Mucosa of descending colon (tissue), 3 donors: Measurements from ENCODE around the gene CAMK2B. TPM values are rescaled to one million over a fixed set of nuclear protein-coding genes. Genes with fewer than 3 reads are reported as not detected.
A peak's percentile ranks its signal among the peaks of the same experiment; 100 is the strongest.

ENCODE experiments used
- ATAC-seq: fragments of 200-7000 bp; cut with Tn5 transposase; one replicate; pipeline ENCODE4 v1.9.1; 2020; ENCODE audit warnings: mild to moderate bottlenecking, moderate library complexity
- DNase-seq, 3 donors: peaks; one replicate each; pipeline ENCODE4 v3.0.0-alpha.2; 2020
- H3K36me3 ChIP-seq: fragments of 200-600 bp; one replicate; pipeline ENCODE4 v1.8.0; 2021; ENCODE audit warnings: low read depth, mild to moderate bottlenecking
- H3K4me1 ChIP-seq: fragments of 200-600 bp; one replicate; pipeline ENCODE4 v1.8.0; 2021; ENCODE audit warnings: low read depth, mild to moderate bottlenecking
- H3K4me3 ChIP-seq: fragments of 200-600 bp; one replicate; pipeline ENCODE4 v1.8.0; 2021; ENCODE audit warnings: mild to moderate bottlenecking
- H3K9me3 ChIP-seq: fragments of 200-600 bp; one replicate; pipeline ENCODE4 v1.8.0; 2021; ENCODE audit warnings: mild to moderate bottlenecking
- CTCF ChIP-seq: fragments of 200-600 bp; IDR thresholded peaks from one replicate; pipeline ENCODE4 v1.8.0; 2022; ENCODE audit warnings: antibody characterized with exemption, mild to moderate bottlenecking
- intact Hi-C, 2 donors: fragments of 100-400 bp; cut with DNase I in 1 of 2; cut with micrococcal nuclease in 1 of 2; formaldehyde crosslinking; loops; one replicate each; pipeline versions ENCODE4 v1.11.0 to v1.11.1; 2022; cut with DNase I, micrococcal nuclease
- total RNA-seq, 3 donors: library from RNA; stranded (reverse); fragmentation: NEBNext Ultra II Directional in 2 of 3; extraction: Animal tissue kit (Norgen Biotek cat#: 25700) in 2 of 3; gene quantifications; one replicate each; pipeline versions ENCODE4 v1.2.1 to v1.2.4, GENCODE V29; 2021 to 2023
- donor health status: DM: no; HTN: no; CAD: no; lungs with moderate emphysema.
- donor health status: DM: no; HTN: no; CAD: no.
- donor health status: DM: no; HTN: yes; CAD: no.

Gene CAMK2B
- total RNA-seq, 3 donors from 2014 or later = 0.35 to 2.2 (median 0.87) TPM

DNA sequence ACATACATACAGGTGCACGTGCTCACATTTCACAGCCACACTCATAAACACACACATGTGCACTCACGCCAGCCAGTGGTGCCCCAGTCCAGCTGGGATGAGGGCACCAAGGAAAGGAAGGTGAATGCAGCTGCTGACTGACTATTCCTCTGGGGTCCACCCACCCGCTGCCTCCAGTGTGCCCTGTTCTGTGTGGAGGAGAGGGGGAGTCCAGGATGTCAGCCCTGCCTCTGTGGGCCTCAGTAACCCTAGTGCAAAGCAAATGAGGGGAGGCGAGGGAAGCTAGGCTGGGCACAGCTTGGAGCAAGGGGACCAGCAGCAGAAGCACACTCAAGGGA lies 67.0 kb downstream of the CAMK2B start:
- H3K4me3 ChIP-seq = no peak overlapping the region
- intact Hi-C loops = no loop called here
- H3K9me3 ChIP-seq = no peaks in the 10 kb centered on the region
- no peaks in the 10 kb centered on the region for H3K36me3 ChIP-seq
- DNase-seq (no peak), ATAC-seq (no peak)
- TF ChIP-seq CTCF = no peak
- peaks cover 15% of the 10 kb centered on the region for H3K4me1 ChIP-seq

DNA sequence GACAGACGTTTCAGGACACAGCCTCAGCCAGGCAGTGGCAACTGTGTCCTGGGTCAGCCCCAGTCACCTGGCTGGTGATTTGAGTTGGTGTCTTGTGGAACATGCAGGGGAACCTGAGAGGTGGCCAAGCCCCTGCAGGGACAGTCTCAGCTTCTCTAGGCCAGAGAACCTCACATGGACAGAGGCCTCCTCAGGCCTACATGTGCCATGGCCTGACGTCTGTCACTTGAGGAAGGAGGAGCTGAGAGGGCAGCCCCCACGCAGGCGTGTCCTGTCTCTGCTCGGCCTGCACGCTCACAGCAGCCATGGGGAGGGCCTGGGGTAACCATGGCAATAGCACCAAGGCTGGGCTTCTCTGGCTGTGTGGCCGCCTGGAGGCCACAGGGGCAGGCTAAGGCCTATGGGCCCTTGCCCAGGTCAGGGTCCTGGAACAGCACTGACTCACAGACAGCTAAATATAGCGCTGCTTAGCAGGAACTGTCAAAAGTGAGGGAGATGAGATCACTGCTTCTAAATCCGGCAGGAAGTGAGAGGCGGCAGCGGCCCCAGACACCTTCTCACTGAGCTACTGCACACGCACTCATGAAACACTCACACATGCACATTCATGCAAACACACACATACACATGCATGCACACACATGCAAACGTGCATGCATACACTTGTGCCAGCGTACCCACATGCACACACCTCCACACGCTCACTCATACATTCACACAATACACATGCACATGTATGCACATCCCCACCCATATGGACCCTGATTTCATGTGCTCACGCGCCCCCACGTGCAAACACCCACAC lies 67.6 kb downstream of the CAMK2B start:
- Histone ChIP-seq H3K4me3 (no peak overlapping the region), H3K36me3 (no peaks in the 10 kb centered on the region), H3K4me1 (peaks cover 15% of the 10 kb centered on the region), H3K9me3 (no peaks in the 10 kb centered on the region)
- no peak for TF ChIP-seq CTCF
- ATAC-seq (peak; percentile 76), DNase-seq (peak; percentile 41 to 76 (median 51))
- intact Hi-C loops = no loop called here

- intact Hi-C loops = no loop called here
- no peak for TF ChIP-seq CTCF
- H3K36me3 ChIP-seq = no peaks in the 10 kb centered on the region
- H3K9me3 ChIP-seq = no peaks in the 10 kb centered on the region
- peaks cover 15% of the 10 kb centered on the region for H3K4me1 ChIP-seq
- DNase-seq = no peak
- H3K4me3 ChIP-seq = no peak overlapping the region
- no peak for ATAC-seq
These were observed 68.2 kb downstream of the CAMK2B start for GRCh38 chr7:44257213-44257612.

- H3K4me3 ChIP-seq = no peak overlapping the region
These were observed 68.9 kb downstream of the CAMK2B start for GRCh38 chr7:44256459-44256858.

DNA sequence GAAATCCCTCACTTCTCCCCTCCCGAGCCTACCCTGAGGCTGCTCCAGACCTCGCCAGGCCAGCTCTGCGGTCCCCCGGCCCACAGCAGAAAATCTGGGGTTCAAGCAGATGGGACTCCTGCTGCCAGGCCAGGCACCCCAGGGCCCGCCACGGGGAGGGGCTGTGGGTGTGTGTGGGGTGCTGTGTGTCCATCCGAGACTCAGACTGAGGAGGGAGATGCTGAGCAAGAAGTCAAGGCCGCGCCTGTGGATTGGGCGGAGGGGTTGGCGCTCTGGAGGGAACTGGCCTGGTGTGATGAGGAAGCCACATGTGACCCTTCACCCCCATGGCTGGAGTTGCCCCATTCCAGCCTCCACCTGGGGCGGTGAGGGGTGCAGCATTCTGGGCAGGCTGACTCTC lies 73.5 kb downstream of the CAMK2B start:
- ATAC-seq = no peak
- Histone ChIP-seq H3K4me3 (no peak overlapping the region), H3K9me3 (no peaks in the 10 kb centered on the region), H3K36me3 (no peaks in the 10 kb centered on the region), H3K4me1 (no peaks in the 10 kb centered on the region)
- no peak for DNase-seq
- intact Hi-C loops = no loop called here
- no peak for TF ChIP-seq CTCF

More at GRCh38 chr7:44256459-44256858, 68.9 kb downstream of the CAMK2B start:
- ATAC-seq (no peak), DNase-seq (no peak)
- no peak for TF ChIP-seq CTCF
- no peaks in the 10 kb centered on the region for H3K9me3 ChIP-seq
- intact Hi-C loops = no loop called here
- H3K4me1 ChIP-seq = peaks cover 15% of the 10 kb centered on the region
- H3K36me3 ChIP-seq = no peaks in the 10 kb centered on the region
